ENCODE data around the gene PRKCH.

DNA sequence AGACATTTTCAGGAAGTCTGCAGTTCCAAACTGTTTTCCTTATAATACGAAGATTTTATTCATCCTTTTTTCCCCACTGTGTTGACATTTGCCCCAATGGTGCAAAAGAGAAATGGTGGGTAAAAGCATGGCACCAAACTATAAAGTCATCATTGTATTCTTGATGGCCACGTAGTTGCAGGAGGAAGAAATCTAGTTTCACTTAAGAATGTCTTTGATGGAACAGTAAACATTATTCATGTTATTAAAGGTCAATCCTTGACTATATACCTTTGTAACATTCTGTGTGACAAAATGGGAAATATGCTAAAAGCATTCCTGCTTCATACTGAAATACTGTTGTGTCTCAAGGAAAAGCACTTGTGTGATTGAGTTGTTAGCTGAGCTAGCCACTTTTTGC is 80.1 kb downstream of the PRKCH start:
- TF ChIP-seq, protein P1, sequence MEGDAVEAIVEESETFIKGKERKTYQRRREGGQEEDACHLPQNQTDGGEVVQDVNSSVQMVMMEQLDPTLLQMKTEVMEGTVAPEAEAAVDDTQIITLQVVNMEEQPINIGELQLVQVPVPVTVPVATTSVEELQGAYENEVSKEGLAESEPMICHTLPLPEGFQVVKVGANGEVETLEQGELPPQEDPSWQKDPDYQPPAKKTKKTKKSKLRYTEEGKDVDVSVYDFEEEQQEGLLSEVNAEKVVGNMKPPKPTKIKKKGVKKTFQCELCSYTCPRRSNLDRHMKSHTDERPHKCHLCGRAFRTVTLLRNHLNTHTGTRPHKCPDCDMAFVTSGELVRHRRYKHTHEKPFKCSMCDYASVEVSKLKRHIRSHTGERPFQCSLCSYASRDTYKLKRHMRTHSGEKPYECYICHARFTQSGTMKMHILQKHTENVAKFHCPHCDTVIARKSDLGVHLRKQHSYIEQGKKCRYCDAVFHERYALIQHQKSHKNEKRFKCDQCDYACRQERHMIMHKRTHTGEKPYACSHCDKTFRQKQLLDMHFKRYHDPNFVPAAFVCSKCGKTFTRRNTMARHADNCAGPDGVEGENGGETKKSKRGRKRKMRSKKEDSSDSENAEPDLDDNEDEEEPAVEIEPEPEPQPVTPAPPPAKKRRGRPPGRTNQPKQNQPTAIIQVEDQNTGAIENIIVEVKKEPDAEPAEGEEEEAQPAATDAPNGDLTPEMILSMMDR (IDR thresholded peaks at IDR 0.05; ENCODE audit: extremely low read depth in 1 of 2, insufficient read depth in 1 of 2, low read depth in 1 of 2, low read length in 2 of 2) = no peak
- TF ChIP-seq POLR2A (IDR thresholded peaks at IDR 0.05; ENCODE audit: low read depth, low read length) = no peak
- TF ChIP-seq EZH2 (IDR thresholded peaks at IDR 0.05; ENCODE audit: borderline replicate concordance, low read depth, low read length, severe bottlenecking) = no peak
- TF ChIP-seq POLR2AphosphoS5 (IDR thresholded peaks at IDR 0.05; ENCODE audit: insufficient read depth, low read depth, low read length) = no peak
- TF ChIP-seq, protein P2, sequence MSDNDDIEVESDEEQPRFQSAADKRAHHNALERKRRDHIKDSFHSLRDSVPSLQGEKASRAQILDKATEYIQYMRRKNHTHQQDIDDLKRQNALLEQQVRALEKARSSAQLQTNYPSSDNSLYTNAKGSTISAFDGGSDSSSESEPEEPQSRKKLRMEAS (IDR thresholded peaks at IDR 0.05; ENCODE audit: insufficient read depth, insufficient read length) = no peak
- TF ChIP-seq JUN (IDR thresholded peaks at IDR 0.05; ENCODE audit: borderline replicate concordance, insufficient read depth, insufficient read length, low read depth) = no peak
- TF ChIP-seq MYC (IDR thresholded peaks at IDR 0.05; ENCODE audit: low read depth, low read length) = no peak
- TF ChIP-seq FOS (IDR thresholded peaks at IDR 0.05; ENCODE audit: borderline replicate concordance, insufficient read depth, low read length) = no peak
- no peak for TF ChIP-seq GATA2 (IDR thresholded peaks at IDR 0.05; ENCODE audit: insufficient read depth, insufficient read length, low read depth, low read length)
